ENCODE measurements around the gene C6orf15.

GRCh38 chr6:31107052-31107451, 5.3 kb downstream of the C6orf15 start:
- TF ChIP-seq SP1 (IDR thresholded peaks at IDR 0.05; ENCODE audit: low read depth, low read length): no peak
- no peak for TF ChIP-seq HDAC6 (IDR thresholded peaks at IDR 0.05; ENCODE audit: low read depth, low read length)
- TF ChIP-seq POLR2AphosphoS5 (IDR thresholded peaks at IDR 0.05; ENCODE audit: low read depth, low read length): no peak
- TF ChIP-seq CTCF (IDR thresholded peaks at IDR 0.05; ENCODE audit: control extremely low read depth in 1 of 3, insufficient read depth in 1 of 3, low read depth in 1 of 3, low read length in 3 of 3): no peak

Data from H1 (cell line).